Effector CD4-positive, alpha-beta T cell (primary cell): ENCODE data around the gene BRS3.

ENCODE experiments used
- DNase-seq: peaks from one replicate; pipeline ENCODE4 v3.0.0-alpha.2; 2020

BRS3 gene

GRCh38 chrX:136496186-136496763, 8.5 kb downstream of the BRS3 start:
- DNase-seq: no peak

- DNase-seq: peak; percentile 76
Measured at GRCh38 chrX:136496764-136497555, 9.2 kb downstream of the BRS3 start.

GRCh38 chrX:136497556-136498052, 9.9 kb downstream of the BRS3 start, which contains the start of gene HTATSF1:
Gene HTATSF1 (plus strand): TSS chrX:136497592. CDS start chrX:136497685, 93 bp downstream.
- no peak for DNase-seq

GRCh38 chrX:136519069-136519468, 31.3 kb downstream of the BRS3 start:
- DNase-seq: no peak

DNA sequence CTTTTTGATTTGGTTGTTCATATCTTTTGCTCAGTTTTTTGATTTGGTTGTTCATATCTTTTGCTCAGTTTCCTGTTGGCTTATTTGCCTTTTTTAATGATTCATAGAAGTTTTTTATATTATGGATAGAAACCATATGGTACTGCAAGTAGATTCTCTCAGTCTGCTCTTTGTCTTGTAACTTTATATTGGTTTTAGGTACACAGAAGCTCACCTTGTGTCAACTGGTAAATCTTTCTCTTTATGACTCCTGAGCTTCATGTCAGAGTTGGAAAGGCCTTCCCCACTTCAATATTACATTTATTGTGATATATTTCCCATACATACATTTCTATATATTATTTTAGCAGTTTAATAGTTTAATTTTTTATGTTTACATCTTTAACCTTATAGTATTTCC, 36.0 kb downstream of the BRS3 start:
- DNase-seq: no peak

DNA sequence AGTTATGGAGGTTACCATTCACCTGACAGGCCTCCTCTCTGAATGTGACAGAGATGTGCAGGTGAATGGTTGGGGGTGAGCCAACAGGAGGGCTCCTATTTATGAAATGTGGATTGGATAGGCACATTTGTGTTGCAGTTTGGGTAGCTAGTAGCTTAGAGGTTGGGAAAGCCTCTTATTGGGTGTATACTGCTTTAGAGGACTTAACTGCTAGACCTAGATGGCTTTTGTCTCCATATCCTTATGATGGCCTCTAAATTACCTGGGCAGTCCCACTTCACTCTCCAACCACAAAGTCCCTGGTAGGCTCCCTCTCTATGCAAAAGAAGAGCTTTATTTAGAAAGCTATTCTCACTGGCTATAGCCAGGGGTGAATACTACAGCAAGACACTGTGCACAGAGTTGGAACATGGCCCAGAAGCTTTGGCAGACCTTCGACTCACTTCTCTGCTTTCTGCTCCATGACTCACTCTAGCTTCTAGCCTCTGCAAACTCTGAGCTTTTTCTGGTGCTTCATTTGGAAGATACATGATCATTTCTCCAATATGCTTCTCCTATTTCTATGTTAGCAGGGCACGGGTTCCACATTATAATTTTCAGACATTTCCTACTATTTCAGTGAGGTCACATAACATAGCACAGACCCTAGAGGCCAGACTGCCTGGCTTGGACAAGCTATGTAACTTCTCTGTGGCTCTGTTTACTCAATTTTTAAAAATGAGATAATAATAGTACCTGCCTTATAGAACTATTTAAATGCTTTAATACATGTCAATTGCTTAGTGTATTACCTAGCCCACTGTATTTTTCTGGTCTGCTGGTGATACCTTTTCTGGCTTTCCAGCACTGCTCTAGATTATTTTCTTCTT, 38.2 kb downstream of the BRS3 start:
- DNase-seq: no peak

DNA sequence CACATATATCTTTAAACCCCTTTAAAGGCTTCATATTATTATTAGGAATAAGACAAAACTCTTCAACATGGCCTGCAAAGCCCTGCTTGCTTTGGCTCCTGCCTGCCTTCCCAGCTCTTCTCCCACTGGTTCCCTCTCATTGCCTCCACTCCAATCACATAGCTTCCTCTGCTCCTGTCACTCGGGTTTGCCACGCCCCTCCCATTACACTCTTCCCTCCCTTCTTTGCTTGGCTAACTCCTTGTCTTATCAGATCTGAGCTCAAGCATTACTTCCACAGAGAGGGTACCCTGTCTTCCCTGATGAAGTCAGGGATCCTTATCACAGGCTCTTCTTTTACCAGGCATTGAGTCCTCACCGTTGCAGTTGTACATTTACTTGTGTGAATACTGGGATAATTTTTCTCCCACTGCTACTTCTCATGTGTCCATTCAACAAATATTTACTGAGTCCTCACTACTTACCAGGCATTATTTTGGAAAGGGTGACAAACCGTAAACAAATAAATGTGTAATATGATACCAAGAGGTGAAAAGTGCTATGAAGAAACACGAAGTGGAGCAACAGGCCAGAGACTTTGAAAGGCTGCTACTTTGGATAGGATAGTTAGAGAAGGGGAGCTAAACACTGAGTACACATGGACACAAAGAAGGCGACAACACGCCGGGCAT, 41.0 kb downstream of the BRS3 start:
- DNase-seq: no peak

DNA sequence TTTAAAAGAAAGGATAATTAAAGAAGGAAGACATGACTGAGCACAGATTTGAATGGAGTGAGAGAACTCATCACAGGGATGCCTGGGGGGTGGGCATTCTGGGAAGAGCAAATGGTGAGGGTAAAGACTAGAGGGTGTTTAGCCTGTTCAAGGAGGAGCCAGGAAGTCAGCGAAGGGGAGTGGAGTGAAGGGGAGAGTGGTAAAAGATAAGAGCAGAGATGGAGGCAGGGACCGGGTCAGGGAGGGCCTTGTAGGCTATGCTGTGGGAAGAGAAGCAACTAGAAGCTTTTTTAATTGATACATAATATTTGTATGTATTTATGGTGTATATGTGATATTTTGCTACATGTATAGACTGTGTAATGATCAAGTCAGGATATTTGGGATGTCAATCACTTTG, 42.0 kb downstream of the BRS3 start:
- DNase-seq: no peak

- no peak for DNase-seq
Measured at GRCh38 chrX:136531951-136532350, 44.2 kb downstream of the BRS3 start, which contains the start of gene VGLL1. Gene VGLL1 (plus strand): TSS chrX:136532215. CDS start chrX:136536021, 3,806 bp downstream.

- DNase-seq: no peak
Measured at GRCh38 chrX:136534131-136534530, 46.4 kb downstream of the BRS3 start.

DNA sequence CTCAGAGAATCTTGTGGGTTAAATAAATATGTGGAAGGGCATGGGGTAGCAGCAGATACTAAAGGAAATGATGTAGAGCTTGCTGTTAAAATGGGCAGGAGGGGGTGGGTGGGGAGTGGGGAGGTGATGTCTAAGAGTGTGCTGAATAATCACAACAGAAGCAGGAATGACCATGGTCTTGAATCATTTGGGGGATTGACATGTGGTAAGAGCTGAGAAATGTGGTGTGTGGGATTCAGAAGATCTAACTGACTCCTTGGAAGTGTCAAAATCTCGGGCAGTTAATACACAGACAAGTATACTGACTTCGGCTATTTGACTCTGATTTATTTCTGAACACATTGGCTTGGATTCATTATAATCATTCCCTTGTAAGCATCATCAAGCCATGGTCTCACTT, 51.1 kb downstream of the BRS3 start:
- DNase-seq: no peak

GRCh38 chrX:136540226-136540625, 52.5 kb downstream of the BRS3 start:
- no peak for DNase-seq

GRCh38 chrX:136541294-136541693, 53.5 kb downstream of the BRS3 start:
- no peak for DNase-seq

DNA sequence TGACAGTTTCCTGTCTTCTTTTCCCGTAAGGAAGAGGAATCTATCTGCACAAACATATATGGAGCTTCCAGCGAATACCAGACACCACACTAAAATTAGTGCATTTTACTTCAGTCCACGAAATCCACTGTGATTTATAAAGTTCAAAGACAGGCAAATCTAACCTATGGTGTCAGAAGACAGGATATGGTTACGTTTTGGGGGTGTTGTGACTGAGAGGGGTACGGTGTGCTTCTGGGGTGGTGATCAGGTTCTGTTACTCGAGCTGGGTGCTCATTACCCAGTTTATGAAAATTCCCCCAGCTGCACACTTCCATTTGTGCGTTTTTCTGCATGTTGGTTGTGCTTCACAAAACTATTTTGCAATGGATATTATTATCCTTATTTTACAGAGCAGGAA, 54.5 kb downstream of the BRS3 start:
- no peak for DNase-seq
